ENCODE measurements around the gene CD99L2. TPM values are rescaled to one million over a fixed set of nuclear protein-coding genes. Genes with fewer than 3 reads are reported as not detected.

Gene CD99L2
- total RNA-seq, 1 donor from 2014 or later, result 23.8 TPM

DNA sequence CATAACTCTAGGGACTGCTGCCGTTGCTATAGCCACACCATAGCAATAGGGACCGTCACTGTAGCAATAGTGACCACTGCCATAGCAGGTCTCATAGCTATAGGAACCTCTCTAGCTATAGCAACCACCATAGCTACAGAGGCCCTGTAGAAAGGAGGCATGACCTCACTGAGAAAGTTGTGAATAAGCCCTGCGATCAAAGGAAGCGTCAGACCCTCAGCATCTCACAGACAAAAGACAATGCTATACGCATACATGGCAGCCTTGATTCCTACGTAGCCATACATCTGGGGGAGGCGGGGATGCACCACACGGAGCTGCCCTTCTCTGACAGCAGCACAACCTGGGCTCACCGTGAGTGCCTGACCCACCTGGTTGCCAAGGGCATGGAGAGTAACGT lies 116.8 kb downstream of the CD99L2 start:
- peak in 1 of 2 donors; percentile 83 for DNase-seq (ENCODE audit: extremely low spot score in 2 of 2)
- H3K36me3 ChIP-seq, result no peaks in the 10 kb centered on the region
- intact Hi-C loops (cut with DNase I), result no loop called here
- H3K27ac ChIP-seq, result no peak overlapping the region
- TF ChIP-seq POLR2AphosphoS5 (IDR thresholded peaks at IDR 0.05; ENCODE audit: insufficient read depth in 1 of 2, low read depth in 1 of 2), result no peak
- no peak for TF ChIP-seq CTCF (IDR thresholded peaks at IDR 0.05)
- TF ChIP-seq POLR2A (IDR thresholded peaks at IDR 0.05), result no peak
- H3K9me3 ChIP-seq, result no peaks in the 10 kb centered on the region
- no peak overlapping the region for H3K4me3 ChIP-seq
- no peaks in the 10 kb centered on the region for H3K4me1 ChIP-seq
- H3K27me3 ChIP-seq, result no peaks in the 10 kb centered on the region

GRCh38 chrX:150779385-150779784 lies 119.1 kb downstream of the CD99L2 start:
- TF ChIP-seq POLR2A (IDR thresholded peaks at IDR 0.05), result no peak
- TF ChIP-seq POLR2AphosphoS5 (IDR thresholded peaks at IDR 0.05; ENCODE audit: insufficient read depth in 1 of 2, low read depth in 1 of 2), result no peak
- no peak for TF ChIP-seq CTCF (IDR thresholded peaks at IDR 0.05)
- H3K9me3 ChIP-seq, result no peaks in the 10 kb centered on the region
- no peak overlapping the region for H3K27ac ChIP-seq
- H3K4me1 ChIP-seq, result no peaks in the 10 kb centered on the region
- H3K36me3 ChIP-seq, result no peaks in the 10 kb centered on the region
- no peak for DNase-seq (ENCODE audit: extremely low spot score in 2 of 2)
- no peak overlapping the region for H3K4me3 ChIP-seq
- intact Hi-C loops (cut with DNase I), result no loop called here
- no peaks in the 10 kb centered on the region for H3K27me3 ChIP-seq

DNA sequence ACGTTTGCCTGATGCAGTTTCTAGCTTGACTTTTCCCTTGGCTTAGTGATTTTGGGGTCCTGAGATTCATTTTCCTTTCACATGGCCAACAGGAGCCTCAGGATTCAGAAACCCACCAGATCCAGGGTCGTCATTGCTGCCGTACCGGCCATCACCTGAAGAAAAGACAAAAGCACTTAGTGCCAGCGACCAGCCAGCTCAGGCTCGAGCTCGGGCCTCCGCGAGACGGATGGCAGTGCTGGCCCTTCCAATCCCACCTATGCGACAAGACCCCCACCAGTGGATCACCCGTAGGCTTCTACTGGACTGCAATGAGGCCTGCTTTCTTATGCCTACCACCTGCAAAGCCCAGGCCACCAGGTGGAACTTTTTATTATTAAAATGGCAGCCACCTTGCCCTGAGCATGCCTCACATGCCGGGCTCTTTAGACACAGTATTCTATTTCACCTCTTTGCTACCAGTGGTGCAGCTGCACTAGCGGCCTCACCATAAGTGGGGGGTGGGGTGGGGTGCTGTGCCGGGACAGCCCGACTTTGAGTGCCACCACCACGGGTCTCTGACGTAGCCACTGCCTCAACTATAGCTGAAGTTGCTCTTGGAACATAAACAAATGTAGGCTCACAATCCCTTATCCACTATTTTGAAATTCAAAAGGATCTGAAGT lies 121.0 kb downstream of the CD99L2 start:
- Histone ChIP-seq H3K27ac (no peak overlapping the region), H3K27me3 (no peaks in the 10 kb centered on the region), H3K4me3 (no peak overlapping the region), H3K9me3 (no peaks in the 10 kb centered on the region), H3K36me3 (no peaks in the 10 kb centered on the region), H3K4me1 (no peaks in the 10 kb centered on the region)
- DNase-seq (ENCODE audit: extremely low spot score in 2 of 2), result no peak
- intact Hi-C loops (cut with DNase I), result no loop called here
- TF ChIP-seq CTCF (IDR thresholded peaks at IDR 0.05) (no peak), POLR2A (IDR thresholded peaks at IDR 0.05) (no peak), POLR2AphosphoS5 (IDR thresholded peaks at IDR 0.05; ENCODE audit: insufficient read depth in 1 of 2, low read depth in 1 of 2) (no peak)

DNA sequence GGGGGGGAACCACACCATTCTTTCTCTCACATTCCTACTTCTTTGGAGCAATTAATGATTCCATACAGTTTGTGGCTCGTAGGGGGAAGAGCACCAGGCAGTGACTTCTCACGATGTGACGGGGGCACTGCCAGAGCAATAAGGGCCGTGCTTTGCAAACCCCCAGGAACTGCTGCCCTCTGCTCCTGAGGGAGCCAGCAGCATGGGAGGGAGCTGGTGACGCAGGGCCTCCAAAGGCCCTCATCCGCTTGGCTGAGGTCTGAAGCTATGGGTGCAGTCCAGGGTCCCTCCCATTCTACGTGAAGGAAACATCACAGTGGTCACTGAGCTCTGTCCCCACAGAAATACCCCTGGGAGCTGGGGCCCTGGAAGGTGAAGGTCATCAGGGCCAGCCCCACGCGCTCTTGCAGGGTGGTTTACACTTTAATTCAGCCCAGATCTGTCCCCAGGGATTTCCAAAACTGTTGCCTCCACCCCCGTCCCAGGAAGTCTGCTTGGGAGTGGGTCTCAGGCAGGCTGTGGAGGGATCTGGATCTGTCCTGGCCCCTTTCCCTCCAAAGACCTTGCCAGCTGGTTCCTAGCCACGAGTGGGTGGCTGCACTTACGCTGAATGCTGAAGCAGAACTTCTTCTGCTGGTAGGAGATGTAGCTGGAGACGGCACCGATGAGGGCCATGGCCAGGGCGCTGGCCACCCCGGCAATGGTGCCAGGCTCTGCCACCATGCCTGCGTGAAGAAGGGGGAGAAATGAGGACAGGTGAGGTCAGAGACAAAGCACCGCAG lies 122.7 kb downstream of the CD99L2 start:
- Histone ChIP-seq H3K36me3 (no peaks in the 10 kb centered on the region), H3K27me3 (no peaks in the 10 kb centered on the region), H3K27ac (no peak overlapping the region), H3K4me1 (no peaks in the 10 kb centered on the region), H3K9me3 (no peaks in the 10 kb centered on the region), H3K4me3 (no peak overlapping the region)
- TF ChIP-seq CTCF (IDR thresholded peaks at IDR 0.05) (no peak), POLR2A (IDR thresholded peaks at IDR 0.05) (no peak), POLR2AphosphoS5 (IDR thresholded peaks at IDR 0.05; ENCODE audit: insufficient read depth in 1 of 2, low read depth in 1 of 2) (no peak)
- intact Hi-C loops (cut with DNase I), result no loop called here
- DNase-seq (ENCODE audit: extremely low spot score in 2 of 2), result no peak
